ENCODE results near the gene MAGEB16. TPM values are rescaled to one million over a fixed set of nuclear protein-coding genes. Genes with fewer than 3 reads are reported as not detected.

The MAGEB16 gene
- total RNA-seq, 2 experiments from 2014 or later, result not detected

- Mint-ChIP-seq H3K27ac (no peak overlapping the region), H3K9me3 (no peaks in the 10 kb centered on the region)
- POLR2A ChIA-PET, result no interaction called here
These were observed 11.9 kb upstream of the MAGEB16 start for GRCh38 chrX:35786271-35786670.

GRCh38 chrX:35787867-35788266 is 10.3 kb upstream of the MAGEB16 start:
- Mint-ChIP-seq H3K27ac (no peak overlapping the region), H3K36me3 (ENCODE audit: low read depth) (no peaks in the 10 kb centered on the region), H3K27me3 (no peaks in the 10 kb centered on the region), H3K4me1 (ENCODE audit: low read depth) (no peaks in the 10 kb centered on the region), H3K4me3 (no peak overlapping the region), H3K9me3 (no peaks in the 10 kb centered on the region)
- Histone ChIP-seq H3K27me3 (ENCODE audit: control insufficient read depth in 1 of 2, insufficient read depth in 2 of 2, low read length in 2 of 2) (no peaks in the 10 kb centered on the region), H3K9me3 (ENCODE audit: control insufficient read depth in 1 of 2, insufficient read depth in 1 of 2, low read length in 2 of 2) (no peaks in the 10 kb centered on the region), H3K36me3 (ENCODE audit: insufficient read depth, low read length) (no peaks in the 10 kb centered on the region), H3K4me3 (ENCODE audit: low read length) (no peak overlapping the region), H3K27ac (ENCODE audit: low read depth in 1 of 2, low read length in 2 of 2) (no peak overlapping the region), H3K4me1 (ENCODE audit: insufficient read depth, low read length) (no peaks in the 10 kb centered on the region)
- ChIA-PET POLR2A (no interaction called here), CTCF (no interaction called here)
- intact Hi-C loops (cut with DNase I, micrococcal nuclease), result no loop called here
- ATAC-seq (ENCODE audit: poor library complexity), result no peak
- no peak for TF ChIP-seq CTCF (IDR thresholded peaks at IDR 0.05)
- no peak for DNase-seq

More at GRCh38 chrX:35786271-35786670, 11.9 kb upstream of the MAGEB16 start:
- TF ChIP-seq CTCF (IDR thresholded peaks at IDR 0.05), result no peak
- Mint-ChIP-seq H3K27me3 (no peaks in the 10 kb centered on the region), H3K36me3 (ENCODE audit: low read depth) (no peaks in the 10 kb centered on the region), H3K4me3 (no peak overlapping the region), H3K4me1 (ENCODE audit: low read depth) (no peaks in the 10 kb centered on the region)
- ATAC-seq (ENCODE audit: poor library complexity) (no peak), DNase-seq (no peak)
- no peaks in the 10 kb centered on the region for H3K27me3 ChIP-seq (ENCODE audit: control insufficient read depth in 1 of 2, insufficient read depth in 2 of 2, low read length in 2 of 2)
- no peaks in the 10 kb centered on the region for H3K36me3 ChIP-seq (ENCODE audit: insufficient read depth, low read length)
- H3K4me1 ChIP-seq (ENCODE audit: insufficient read depth, low read length), result no peaks in the 10 kb centered on the region
- H3K27ac ChIP-seq (ENCODE audit: low read depth in 1 of 2, low read length in 2 of 2), result no peak overlapping the region
- H3K9me3 ChIP-seq (ENCODE audit: control insufficient read depth in 1 of 2, insufficient read depth in 1 of 2, low read length in 2 of 2), result no peaks in the 10 kb centered on the region
- CTCF ChIA-PET, result no interaction called here
- intact Hi-C loops (cut with DNase I, micrococcal nuclease), result no loop called here
- no peak overlapping the region for H3K4me3 ChIP-seq (ENCODE audit: low read length)

- no peak overlapping the region for H3K27ac ChIP-seq (ENCODE audit: low read depth in 1 of 2, low read length in 2 of 2)
- intact Hi-C loops (cut with DNase I, micrococcal nuclease), result no loop called here
- CTCF ChIA-PET, result no interaction called here
- no peak overlapping the region for H3K4me3 ChIP-seq (ENCODE audit: low read length)
- peaks cover 0 to 5% of the 10 kb centered on the region in 2 experiments for H3K9me3 ChIP-seq (ENCODE audit: control insufficient read depth in 1 of 2, insufficient read depth in 1 of 2, low read length in 2 of 2)
- TF ChIP-seq CTCF (IDR thresholded peaks at IDR 0.05), result no peak
- no peak for DNase-seq
- no peaks in the 10 kb centered on the region for H3K27me3 Mint-ChIP-seq
- no peaks in the 10 kb centered on the region for H3K9me3 Mint-ChIP-seq
- H3K4me3 Mint-ChIP-seq, result no peak overlapping the region
- no peak overlapping the region for H3K27ac Mint-ChIP-seq
- no peaks in the 10 kb centered on the region for H3K27me3 ChIP-seq (ENCODE audit: control insufficient read depth in 1 of 2, insufficient read depth in 2 of 2, low read length in 2 of 2)
- H3K4me1 ChIP-seq (ENCODE audit: insufficient read depth, low read length), result no peaks in the 10 kb centered on the region
- H3K4me1 Mint-ChIP-seq (ENCODE audit: low read depth), result no peaks in the 10 kb centered on the region
- H3K36me3 Mint-ChIP-seq (ENCODE audit: low read depth), result no peaks in the 10 kb centered on the region
- POLR2A ChIA-PET, result no interaction called here
- no peaks in the 10 kb centered on the region for H3K36me3 ChIP-seq (ENCODE audit: insufficient read depth, low read length)
- no peak for ATAC-seq (ENCODE audit: poor library complexity)
These were observed 2.3 kb downstream of the MAGEB16 start for GRCh38 chrX:35800474-35800873.

All from CD4-positive, alpha-beta T cell (primary cell).